Kidney glomerular epithelial cell (primary cell): ENCODE data around the gene GPR183.

Experiments used
- DNase-seq: peaks from one replicate; lab custom pipeline; 2025; lab: John Stamatoyannopoulos, UW

The GPR183 gene

DNA sequence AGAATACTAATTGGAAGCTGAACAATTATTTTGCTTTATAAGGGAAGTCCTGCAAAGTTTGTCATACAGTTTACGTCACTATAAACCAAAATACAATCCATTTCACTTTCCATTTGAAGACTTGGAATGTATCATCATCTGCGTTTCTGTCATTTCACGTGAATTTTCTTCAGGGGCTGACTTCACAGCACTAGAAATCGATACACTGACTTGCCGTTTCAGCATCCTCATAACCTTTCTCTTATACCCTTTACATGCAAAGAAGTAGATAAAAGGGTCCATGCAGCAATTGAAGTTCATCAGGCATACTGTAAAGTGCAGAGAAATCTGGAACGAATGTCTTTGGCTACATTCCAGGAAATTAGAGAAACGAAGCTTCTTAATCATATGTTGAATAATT is 12.2 kb downstream of the GPR183 start:
- DNase-seq: no peak

DNA sequence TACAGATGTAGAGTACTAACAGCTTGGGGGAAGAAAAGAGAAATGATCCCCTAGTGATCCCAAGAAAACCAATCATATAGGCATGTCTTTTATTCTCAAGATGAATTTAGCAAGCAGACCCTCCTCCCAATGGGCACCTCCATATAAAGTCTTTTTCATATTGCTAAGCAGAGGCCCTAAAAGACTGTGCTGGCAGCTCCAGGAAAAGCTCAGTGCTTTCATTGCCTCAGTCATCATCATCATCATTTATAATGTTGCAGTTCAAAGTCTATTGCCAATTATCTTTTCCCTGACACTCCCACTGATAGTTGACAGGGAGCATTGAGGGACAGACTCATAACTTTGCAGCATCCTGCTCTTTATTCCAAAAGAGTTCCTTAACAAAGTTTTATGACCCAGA is 13.0 kb downstream of the GPR183 start:
- no peak for DNase-seq

GRCh38 chr13:99293178-99293577 is 14.0 kb downstream of the GPR183 start:
- no peak for DNase-seq

DNA sequence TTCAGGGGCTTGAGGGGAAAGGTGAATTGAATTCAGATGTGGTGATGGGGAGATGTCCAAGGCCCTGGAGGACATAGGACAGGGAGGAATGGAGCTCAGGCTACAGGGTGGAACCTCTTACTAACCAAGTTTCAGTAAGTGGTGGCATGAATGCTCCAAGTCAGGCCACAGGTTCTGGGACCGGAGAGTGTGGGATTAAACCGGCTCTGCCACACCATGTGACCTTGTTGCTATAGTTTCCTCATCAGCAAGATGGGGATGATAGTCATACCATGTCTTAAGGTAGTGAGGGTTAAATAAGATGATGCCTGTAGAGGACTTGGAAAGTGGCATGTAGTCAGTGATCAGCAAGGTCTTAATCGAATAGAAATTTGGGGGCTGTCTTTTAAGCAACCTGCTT is 16.3 kb downstream of the GPR183 start:
- DNase-seq: no peak

DNA sequence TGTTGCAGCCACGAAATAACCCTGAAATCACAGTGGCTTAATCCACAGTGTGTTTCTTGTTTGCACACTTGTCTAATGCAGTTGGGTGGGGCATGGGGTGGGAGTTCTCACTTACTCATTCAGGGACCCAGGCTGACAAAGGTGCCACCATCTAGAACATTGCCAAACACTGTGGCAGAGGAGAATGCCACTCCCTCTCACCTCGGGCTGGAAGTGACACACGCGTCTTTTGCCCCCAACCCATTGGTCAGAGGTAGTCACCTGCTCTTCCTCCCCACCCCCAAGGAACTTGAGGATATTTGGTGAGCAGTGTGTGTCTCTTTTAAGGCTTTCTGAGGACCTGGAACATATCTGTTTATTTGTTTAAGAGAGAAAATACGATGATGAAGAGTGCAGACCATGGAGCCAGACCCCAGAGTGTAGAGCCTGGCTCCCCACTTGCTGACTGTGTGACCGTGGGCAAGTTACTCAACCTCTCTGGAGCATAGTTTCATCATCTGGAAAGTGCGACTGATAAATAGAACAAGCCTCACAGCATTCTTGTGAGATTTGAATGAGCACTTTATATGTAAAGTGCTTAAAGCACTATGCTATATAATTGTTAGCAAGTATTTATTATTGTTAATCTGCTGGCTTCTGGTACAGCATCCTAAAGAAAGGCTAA is 17.4 kb downstream of the GPR183 start:
- DNase-seq: no peak

DNA sequence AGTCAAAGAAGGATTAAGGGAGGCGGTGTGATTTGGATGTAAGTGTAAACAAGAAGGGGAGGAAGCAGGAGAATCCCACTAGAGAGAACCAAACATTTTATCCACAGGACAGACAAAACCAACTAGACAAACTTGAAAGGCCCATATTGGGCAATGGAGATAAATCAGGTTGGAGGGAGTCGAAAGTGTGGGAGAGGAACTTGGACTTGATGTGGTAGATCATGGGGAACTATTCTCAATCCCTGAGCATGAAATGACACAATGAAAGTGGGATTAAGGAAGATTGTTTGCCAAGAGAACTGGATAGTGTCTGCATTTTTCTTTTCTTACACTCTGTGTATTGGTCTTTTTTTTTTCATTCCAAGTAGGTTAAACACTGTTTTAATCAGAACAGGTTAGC is 17.9 kb downstream of the GPR183 start:
- no peak for DNase-seq

- no peak for DNase-seq
Observed at GRCh38 chr13:99288089-99288488, 19.1 kb downstream of the GPR183 start.

DNA sequence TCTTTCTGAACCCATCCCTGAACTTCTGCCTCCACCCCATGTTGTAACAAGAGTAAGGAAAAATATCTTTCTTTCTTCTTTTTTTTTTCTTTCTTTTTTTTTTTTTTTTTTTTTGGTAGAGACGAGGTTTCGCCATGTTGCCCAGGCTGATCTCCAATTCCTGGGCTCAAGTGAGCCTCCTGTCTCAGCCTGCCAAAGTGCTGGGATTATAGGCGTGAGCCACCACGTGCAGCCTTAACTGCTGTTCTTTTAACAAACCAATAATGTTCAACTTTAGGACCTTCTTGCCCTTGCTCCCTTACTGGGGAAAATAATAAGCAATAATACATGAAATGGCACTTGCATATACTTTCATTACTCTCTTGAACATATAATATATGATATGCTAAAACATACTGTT is 19.6 kb downstream of the GPR183 start:
- DNase-seq: no peak

DNA sequence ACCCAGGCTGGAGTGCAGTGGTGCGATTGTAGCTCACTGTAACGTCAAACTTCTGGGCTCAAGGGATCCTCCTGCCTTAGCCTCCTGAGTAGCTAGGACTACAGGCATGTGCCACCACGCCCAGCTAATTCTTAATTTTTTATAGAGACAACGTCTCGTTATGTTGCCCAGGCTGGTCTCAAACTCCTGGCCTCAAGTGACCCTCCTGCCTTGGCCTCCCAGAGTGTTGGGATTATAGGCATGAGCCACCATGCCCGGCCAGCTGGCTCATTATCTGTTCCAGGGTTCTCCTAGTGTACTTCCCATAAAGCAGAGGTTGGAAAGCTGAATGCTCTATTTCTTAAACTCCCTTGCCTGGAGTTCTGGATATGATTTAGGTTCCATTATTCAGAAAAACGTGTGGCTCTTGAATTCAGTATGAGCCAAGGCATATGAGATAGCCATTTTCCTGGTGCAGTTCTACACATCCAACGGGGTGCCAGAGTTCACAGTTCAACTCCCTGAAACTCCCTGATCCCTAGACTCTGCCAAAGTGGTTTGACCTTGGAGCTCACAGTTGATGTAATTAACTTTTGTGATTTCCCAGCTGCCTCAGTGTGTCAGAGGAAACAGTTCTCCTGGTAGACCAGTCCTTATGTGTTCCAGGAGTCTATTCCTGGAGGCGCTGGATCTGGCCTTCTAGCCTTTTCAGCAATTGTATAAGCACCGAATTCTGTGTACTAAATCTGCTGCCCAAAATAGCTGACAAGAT is 21.6 kb downstream of the GPR183 start:
- DNase-seq: no peak

GRCh38 chr13:99282264-99283231 is 24.7 kb downstream of the GPR183 start:
- DNase-seq: no peak

DNA sequence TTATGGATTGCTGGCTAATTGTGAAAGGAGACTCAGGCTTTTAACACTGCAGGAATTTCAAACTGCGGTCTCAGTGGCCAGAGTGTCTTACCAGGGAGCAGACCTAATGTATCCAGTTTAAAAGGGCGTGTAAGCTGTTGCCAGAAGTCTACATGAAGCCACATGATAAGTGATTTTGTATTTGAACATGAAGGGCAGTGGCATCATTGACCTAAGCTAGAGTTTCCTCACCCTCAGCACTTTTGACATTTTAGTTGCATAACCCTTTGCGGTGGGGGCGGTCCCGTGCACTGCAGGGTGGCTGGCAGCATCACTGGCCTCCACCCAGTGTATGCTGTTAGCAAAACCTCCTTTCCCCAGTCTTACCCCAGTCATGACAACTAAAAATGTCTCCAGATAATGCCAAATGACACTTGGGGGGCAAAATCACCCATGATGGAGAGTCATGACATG is 25.4 kb downstream of the GPR183 start:
- DNase-seq: no peak

DNA sequence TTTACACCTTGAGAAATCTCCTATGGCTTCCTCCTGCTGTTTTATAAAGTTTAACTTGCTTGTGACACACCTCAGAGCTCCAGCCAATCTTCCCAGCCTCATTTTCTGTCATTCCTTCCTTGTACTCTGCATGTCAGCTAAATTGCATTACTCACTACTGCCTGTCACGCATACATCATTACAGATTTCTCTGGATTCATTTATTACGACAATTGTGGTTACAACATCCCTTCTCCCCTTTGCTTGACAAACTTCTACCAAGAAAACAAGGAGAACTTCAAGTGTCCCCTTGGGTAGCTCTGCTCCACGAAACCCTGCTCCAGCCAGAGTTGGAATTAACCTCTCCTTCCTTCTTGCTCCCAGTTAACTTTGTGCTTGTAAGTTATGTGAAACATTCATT is 27.0 kb downstream of the GPR183 start:
- DNase-seq: peak; percentile 40

DNA sequence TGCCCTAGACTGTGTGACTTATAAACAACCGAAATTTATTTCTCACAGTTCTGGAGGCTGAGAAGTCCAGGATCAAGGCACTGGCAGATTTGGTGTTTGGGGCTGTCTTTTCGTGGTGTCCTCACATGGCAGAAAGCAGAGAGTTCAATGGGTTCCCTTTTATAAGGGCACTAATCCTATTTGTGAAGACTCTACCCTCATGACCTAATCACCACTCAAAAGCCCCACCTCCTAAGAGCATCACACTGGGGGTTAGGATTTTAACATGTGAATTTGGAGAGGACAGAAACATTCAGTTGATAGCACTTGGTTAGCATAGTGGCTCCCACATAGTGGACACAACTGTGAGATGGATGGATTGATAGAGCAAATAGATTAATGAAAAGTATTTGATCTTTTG is 27.6 kb downstream of the GPR183 start:
- no peak for DNase-seq

GRCh38 chr13:99278843-99279242 is 28.4 kb downstream of the GPR183 start:
- no peak for DNase-seq

- no peak for DNase-seq
Observed at GRCh38 chr13:99278200-99278599, 29.0 kb downstream of the GPR183 start.

DNA sequence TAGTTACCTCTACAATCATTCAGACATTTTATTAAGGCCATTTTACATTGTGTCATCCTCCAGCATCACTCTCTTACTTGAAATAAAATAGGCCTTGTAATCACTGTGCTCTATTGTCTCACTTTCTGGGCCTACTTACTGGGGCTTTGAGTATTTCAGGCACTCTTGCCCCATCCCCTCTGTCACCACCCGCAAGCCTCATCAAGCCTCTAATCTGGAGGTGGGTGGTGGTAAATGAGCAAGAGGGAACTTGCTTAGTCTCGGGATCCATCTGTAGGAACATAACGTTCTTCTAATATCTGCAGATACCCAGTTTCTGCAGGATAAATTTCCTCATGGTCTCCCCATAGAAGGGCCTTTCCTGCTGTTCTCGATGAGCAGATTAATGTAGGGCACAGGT is 29.6 kb downstream of the GPR183 start:
- no peak for DNase-seq

- no peak for DNase-seq
Observed at GRCh38 chr13:99276706-99277105, 30.5 kb downstream of the GPR183 start.

- peak; percentile 15 for DNase-seq
Observed at GRCh38 chr13:99275093-99275469, 32.1 kb downstream of the GPR183 start.

GRCh38 chr13:99273128-99273527 is 34.1 kb downstream of the GPR183 start:
- DNase-seq: no peak

DNA sequence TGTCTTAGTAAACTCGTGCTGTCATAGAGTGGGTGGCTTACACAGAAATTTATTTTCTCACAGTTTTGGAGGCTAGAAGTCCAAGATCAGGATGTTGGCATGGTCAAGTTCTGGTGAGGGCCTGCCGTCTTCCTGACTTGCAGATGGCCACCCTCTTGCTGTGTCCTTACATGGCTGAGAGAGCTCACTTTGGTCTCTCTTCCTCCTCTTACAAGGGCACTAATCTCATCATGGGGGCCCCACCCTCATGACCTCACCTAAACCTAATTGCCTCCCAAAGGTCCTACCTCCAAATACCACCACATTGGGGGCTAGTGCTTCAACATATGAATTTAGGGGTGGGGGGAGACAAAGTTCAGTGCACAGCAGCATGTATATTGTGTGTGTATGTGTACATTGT is 34.7 kb downstream of the GPR183 start:
- no peak for DNase-seq

GRCh38 chr13:99271249-99271648 is 36.0 kb downstream of the GPR183 start:
- DNase-seq: no peak

DNA sequence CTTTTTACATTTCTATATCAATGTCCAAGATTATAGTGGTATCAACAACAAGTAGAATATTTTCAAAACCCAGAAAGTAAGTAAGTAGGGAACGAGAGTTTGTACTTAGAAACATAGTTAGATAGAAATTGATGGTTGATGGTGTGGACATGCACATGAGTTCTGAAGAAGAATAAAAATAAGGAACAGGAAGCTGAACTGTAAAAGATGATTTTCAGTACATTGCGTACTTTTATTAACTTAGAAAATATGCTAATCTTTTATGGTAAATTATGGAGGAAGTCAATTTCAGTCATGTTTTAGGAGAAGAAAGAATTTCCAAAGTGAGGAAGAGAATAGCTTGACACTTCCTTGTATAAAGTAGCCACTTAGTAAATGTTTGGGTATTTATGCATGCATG is 36.7 kb downstream of the GPR183 start:
- no peak for DNase-seq
